ENCODE data around the gene OBSCN.

GRCh38 chr1:228286505-228287417, 78.9 kb downstream of the OBSCN start:
- TF ChIP-seq EP300 (IDR thresholded peaks at IDR 0.05) = no peak
- TF ChIP-seq, protein P1, sequence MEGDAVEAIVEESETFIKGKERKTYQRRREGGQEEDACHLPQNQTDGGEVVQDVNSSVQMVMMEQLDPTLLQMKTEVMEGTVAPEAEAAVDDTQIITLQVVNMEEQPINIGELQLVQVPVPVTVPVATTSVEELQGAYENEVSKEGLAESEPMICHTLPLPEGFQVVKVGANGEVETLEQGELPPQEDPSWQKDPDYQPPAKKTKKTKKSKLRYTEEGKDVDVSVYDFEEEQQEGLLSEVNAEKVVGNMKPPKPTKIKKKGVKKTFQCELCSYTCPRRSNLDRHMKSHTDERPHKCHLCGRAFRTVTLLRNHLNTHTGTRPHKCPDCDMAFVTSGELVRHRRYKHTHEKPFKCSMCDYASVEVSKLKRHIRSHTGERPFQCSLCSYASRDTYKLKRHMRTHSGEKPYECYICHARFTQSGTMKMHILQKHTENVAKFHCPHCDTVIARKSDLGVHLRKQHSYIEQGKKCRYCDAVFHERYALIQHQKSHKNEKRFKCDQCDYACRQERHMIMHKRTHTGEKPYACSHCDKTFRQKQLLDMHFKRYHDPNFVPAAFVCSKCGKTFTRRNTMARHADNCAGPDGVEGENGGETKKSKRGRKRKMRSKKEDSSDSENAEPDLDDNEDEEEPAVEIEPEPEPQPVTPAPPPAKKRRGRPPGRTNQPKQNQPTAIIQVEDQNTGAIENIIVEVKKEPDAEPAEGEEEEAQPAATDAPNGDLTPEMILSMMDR (IDR thresholded peaks at IDR 0.05) = no peak
- TF ChIP-seq POLR2A (IDR thresholded peaks at IDR 0.05) = no peak

Measured in sigmoid colon (tissue), 4 donors.